NB4 (cell line): Measurements from ENCODE around the gene TMEM127.

ENCODE experiments used
- MYC ChIP-seq: IDR thresholded peaks from 2 replicates; pipeline ENCODE4 v1.6.1; 2011; ENCODE audit warnings: low read depth, low read length
- POLR2A ChIP-seq: IDR thresholded peaks from 2 replicates; pipeline ENCODE4 v1.6.1; 2011; ENCODE audit warnings: mild to moderate bottlenecking; ENCODE audit not compliant: insufficient read length; ENCODE audit errors: extremely low read depth
- TF ChIP-seq, protein P1 (sequence below): IDR thresholded peaks from one replicate; pipeline ENCODE4 v1.5.1; 2012; ENCODE audit warnings: low read depth, low read length

DNA sequence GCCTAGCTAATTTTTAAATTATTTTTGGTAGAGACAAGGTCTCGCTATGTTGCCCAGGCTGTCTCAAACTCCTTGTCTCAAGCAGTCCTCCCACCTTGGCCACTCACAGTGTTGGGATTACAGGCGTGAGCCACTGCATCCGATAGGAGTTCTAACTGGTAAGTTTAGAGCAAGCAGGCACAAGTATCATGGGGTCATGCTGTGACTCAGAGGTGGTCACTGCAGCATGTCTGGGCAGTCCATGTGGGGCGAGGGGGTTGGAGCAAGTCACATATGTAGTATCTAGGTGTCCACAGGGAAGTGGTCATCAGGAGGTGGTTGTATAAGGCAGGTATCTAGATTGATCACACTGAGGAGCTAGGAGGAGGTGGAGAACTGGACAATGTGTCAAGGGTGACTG is 34.5 kb downstream of the TMEM127 start:
- no peak for TF ChIP-seq MYC
- no peak for TF ChIP-seq POLR2A
- TF ChIP-seq, protein P1, sequence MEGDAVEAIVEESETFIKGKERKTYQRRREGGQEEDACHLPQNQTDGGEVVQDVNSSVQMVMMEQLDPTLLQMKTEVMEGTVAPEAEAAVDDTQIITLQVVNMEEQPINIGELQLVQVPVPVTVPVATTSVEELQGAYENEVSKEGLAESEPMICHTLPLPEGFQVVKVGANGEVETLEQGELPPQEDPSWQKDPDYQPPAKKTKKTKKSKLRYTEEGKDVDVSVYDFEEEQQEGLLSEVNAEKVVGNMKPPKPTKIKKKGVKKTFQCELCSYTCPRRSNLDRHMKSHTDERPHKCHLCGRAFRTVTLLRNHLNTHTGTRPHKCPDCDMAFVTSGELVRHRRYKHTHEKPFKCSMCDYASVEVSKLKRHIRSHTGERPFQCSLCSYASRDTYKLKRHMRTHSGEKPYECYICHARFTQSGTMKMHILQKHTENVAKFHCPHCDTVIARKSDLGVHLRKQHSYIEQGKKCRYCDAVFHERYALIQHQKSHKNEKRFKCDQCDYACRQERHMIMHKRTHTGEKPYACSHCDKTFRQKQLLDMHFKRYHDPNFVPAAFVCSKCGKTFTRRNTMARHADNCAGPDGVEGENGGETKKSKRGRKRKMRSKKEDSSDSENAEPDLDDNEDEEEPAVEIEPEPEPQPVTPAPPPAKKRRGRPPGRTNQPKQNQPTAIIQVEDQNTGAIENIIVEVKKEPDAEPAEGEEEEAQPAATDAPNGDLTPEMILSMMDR, result no peak
